VCaP (cell line): ENCODE data around the gene CRTC3.

Source experiments
- H3K27ac ChIP-seq: fragments of 450-650 bp; 2 replicates; pipeline ENCODE4 v1.5.1; 2017
- CTCF ChIP-seq: fragments of 450-650 bp; conservative IDR thresholded peaks from 2 replicates; pipeline ENCODE4 v1.5.1; 2017; ENCODE audit warnings: mild to moderate bottlenecking, moderate library complexity

Gene CRTC3

GRCh38 chr15:90680371-90680935 is 150.7 kb downstream of the CRTC3 start:
- H3K27ac ChIP-seq: no peak overlapping the region
- no peak for TF ChIP-seq CTCF

GRCh38 chr15:90681056-90681455 is 151.3 kb downstream of the CRTC3 start:
- TF ChIP-seq CTCF: no peak
- no peak overlapping the region for H3K27ac ChIP-seq

- no peak overlapping the region for H3K27ac ChIP-seq
- no peak for TF ChIP-seq CTCF
Observed at GRCh38 chr15:90681480-90681879, 151.8 kb downstream of the CRTC3 start.

GRCh38 chr15:90683371-90683770 is 153.6 kb downstream of the CRTC3 start:
- TF ChIP-seq CTCF: no peak
- H3K27ac ChIP-seq: no peak overlapping the region

- TF ChIP-seq CTCF: no peak
- H3K27ac ChIP-seq: no peak overlapping the region
Observed at GRCh38 chr15:90683876-90684275, 154.2 kb downstream of the CRTC3 start.

- no peak overlapping the region for H3K27ac ChIP-seq
- no peak for TF ChIP-seq CTCF
Observed at GRCh38 chr15:90684281-90684680, 154.6 kb downstream of the CRTC3 start.

- no peak for TF ChIP-seq CTCF
- no peak overlapping the region for H3K27ac ChIP-seq
Observed at GRCh38 chr15:90685591-90686434, 156.1 kb downstream of the CRTC3 start.
